HG02759 (cell line): ENCODE results near the gene COL4A1.
A peak's percentile ranks its signal among the peaks of the same experiment; 100 is the strongest.

ENCODE experiments used
- ATAC-seq: cut with Tn5 transposase; IDR thresholded peaks from one replicate; pipeline ENCODE4 v1.9.1; 2021; ENCODE audit warnings: mild to moderate bottlenecking, moderate library complexity; ENCODE audit not compliant: unreplicated experiment

The COL4A1 gene

DNA sequence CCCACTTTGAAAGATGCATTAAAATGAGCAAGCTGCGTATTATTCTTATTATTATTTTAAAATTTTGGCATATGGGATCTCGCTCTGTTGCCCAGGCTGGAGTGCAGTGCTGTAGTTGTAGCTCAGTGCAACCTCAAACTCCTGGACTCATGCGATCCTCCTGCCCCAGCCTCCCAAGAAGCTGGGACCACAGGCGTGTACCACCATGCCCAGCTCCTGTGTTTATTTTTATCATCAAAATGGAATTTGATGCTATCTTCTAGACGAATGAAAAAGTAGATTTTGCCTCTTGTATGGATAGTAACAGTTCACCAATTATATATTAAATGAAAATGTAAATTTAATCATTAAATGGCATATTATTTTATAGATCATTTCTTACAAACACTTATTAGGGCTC, 43.6 kb downstream of the COL4A1 start:
- ATAC-seq: no peak

DNA sequence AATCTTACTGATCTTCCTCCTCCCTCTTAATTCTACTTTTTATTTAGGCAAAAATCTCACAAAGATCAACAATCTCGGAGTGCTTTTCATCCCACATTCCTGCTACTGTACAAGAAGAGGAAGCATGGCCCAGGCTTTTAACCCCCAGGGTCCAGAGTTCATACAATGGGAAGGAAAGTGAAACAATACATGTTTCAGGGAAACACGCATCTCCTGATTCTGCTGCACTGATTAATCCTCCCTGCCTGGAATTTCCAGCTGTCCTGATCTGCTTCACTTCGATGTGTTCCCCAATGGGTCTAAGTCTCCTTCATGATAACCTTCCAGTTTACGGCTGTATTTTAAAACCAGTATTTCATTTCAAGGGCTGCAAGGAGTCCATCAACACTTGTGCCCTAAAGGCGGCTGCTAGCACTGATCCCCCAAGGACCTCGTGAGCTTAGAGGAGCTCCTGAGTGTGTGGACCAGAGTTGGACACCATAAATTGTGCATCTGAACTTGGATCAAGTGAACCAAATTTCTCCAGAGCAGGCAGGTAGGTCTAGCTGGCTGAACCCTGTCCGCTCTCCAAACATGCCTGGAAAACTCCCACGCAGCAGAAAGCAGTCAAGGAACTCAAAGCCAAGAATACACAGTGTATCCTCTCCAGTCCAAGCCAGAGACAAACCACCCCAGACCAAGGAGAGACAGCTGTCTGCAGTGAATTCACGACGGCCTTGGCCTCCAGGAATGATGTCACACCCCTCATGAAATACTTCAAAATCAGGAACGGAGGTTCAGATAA, 44.3 kb downstream of the COL4A1 start:
- no peak for ATAC-seq

DNA sequence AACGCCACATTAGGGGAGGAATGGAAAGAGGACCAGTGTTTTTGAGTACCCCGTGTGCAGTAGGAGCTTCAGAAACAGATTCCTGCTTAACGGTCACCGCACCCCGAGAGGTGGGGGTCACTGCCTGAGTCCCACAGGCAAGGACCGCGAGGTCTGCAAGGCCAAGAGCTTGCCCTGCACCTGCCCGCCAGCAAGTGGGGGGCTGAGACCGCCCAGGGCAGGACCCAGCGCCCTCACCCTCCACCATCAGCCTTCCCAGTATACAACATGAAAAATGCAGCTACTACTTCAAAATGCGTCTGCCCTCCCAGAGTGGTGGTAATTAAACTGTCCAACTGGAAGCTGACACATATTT, 44.9 kb downstream of the COL4A1 start:
- ATAC-seq: no peak

DNA sequence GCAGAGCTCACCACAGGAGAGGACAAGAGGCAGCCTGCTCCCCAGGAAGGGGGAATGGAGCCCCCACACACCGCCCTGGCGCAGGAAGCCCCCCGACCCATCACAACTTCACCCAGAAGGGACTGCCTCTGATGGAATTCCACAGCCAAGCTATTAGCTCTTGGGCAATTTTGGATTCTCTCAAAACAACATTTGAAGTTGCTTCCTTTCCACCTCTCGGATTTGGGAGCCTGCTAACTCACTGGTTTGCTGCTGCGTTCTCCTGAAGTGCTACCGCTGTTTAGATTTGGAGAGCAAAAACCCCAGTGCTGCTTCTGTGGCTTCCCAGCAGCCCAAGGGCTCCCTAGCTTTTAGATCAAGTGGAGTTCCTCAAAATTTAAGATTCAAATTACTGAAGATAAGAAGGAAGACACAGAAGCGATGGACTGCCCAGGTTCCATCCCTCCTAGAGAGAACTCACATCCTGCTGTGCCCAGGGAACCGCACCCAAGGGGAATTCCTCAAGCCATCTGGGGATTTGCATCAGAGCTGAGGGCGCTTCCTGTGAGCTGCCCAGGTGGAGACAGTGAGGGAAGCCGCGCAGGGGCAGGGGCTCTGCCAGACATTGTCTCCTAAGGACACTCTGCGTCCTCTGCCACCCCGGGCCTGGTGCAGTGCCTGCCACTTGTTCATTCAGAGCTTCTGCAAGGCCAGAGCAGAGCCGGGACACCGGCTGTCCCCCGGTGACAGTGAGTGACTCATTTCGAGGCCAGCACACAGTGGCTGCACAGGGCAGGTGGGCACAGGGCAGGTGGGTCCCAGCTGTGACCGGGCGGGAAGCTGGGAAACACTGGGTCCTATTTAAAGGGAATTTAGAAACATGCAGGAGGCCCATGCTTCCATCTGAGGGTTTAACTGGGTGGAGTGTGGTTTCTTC, 45.5 kb downstream of the COL4A1 start:
- no peak for ATAC-seq

DNA sequence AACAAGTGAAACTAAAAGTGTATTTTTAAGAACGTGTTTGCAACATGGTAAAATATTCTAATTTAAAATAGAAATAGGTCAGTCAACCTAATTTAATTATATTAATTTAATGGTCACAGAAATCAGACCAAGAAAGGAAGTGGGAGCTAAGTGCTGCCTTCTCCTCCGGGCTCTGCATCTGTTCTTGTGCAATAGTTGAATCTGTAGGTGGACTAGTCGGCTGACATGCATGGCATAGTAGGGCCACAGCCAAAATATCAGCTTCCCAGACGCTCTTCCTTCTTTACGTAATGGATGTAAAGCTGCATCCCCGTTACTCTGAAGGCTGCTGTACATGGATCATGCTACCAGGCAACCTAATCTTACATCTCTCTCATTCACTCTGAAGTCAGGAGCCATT, 47.3 kb downstream of the COL4A1 start:
- ATAC-seq: no peak

DNA sequence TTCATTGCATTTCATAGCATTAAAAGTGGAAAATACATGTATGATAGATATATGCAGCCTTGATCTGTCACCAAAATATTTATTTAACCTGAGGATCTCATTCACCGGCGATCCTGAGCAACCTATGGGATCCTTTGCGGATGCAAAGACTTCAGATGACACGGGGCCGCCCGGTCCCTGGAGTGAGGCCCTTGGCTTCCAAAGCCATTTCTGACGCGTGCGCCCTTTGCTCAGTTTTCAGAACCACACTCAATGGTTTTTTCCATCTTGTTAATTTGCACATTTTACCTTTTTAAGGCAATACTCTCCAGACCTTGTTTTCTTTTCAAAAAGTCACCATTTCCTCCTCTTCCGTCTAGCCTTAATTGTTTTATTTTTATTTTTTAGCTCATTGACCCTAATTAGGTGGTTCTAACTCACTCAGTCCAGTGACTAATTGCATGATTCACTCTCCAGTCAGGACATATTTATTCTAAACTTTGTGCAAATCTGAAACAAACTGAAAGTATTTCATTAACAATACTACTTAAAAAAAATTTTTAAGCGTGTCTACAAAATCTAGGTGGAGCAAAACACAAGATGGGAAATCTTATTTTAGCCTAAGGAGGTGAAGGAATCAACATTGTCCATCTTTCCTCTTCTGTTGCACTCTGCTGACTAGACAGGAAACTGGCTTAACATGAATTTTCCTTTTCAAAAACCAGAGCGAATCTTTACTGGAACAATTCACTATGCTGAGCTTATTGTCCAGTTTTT, 47.9 kb downstream of the COL4A1 start:
- no peak for ATAC-seq

DNA sequence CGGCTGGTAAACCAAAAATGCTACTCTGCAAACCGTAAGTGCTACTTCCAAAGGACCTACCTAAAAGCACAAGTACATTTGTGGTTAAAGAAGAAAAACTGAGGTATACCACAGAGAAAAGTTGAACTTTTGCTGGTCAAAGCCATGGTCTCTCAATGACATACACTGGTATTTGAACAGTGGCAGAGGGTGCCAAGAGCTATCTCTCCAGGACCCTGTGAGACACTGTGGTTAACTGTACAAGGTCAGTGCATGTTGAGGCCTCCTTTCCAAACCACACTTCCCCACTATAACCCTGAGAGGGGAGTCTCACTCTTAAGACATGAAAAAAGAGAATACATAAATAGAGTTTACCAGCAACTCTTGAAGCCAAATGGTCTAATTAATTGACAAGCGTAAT, 49.5 kb downstream of the COL4A1 start:
- no peak for ATAC-seq

DNA sequence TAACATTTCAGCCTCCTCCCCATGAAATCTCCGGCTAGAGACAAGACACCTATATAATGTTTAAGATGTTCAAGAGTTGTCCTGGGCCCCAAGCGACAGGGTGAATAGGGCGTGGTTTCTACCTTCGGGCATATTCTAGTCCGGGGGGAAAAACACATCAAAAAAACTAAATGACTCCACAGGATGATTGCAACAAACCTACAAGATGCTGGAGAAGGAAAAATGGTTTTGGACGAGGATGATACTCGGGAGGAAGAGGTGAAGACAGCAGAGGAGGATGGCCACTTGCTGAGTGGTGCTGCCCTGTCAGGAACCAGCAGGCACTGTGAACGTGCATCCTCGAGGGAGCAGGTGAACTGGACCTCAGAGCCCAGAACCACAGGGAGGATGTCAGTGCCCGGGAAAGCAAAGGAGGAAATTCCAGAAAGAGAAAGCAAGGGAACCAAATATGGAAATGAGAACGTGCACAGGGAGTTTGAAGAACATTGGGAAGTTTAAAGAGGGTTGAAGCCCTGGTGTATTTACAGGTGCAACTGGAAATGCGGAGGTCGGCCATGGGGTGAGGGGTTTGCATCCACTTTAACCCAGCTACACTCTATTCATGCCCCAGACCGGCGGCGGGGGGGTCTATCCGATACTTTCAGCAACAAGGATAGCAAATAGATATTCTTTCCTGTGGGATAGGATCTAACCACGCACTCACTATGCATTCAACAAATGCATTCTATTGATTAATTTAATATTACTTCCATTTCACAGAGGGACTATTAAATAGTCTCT, 50.6 kb downstream of the COL4A1 start:
- no peak for ATAC-seq

DNA sequence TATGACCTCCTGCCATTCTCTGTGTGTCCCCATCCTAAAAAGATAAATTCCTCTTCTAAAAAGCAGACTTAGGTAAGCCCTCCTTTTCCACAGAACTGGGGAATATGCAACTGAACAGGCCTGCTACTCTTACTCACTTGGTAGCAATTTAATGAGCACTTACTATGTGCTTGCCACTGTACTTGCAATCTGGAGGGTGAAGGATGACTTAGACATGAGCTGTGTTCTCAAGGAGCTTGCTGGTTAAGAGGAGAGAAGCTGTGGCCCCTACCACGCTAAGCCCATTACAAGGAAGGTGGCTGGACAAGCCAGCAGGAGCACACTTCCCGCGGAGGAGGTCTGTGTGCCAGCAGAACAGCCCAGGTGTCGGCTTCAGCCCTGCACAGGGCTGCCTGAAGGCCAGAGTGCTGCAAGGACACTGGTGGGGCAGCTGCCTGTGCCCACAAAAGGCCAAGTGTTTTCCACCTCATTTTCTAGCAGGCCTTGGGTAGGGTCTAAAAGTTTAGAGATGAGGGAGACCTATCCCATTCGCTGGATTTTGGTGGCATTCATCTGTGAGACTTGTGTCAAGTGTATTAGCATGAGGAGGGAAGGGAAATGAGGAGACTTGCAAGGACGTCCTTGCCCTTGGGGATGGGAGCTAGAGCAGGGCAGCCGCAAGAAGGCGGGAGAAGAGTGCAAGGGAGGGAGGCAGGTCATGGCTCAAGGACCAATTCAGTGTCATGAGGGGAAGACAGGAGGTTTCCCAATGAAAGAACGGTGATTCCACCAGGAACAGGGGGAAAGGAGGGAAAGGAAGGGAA, 52.0 kb downstream of the COL4A1 start:
- no peak for ATAC-seq

DNA sequence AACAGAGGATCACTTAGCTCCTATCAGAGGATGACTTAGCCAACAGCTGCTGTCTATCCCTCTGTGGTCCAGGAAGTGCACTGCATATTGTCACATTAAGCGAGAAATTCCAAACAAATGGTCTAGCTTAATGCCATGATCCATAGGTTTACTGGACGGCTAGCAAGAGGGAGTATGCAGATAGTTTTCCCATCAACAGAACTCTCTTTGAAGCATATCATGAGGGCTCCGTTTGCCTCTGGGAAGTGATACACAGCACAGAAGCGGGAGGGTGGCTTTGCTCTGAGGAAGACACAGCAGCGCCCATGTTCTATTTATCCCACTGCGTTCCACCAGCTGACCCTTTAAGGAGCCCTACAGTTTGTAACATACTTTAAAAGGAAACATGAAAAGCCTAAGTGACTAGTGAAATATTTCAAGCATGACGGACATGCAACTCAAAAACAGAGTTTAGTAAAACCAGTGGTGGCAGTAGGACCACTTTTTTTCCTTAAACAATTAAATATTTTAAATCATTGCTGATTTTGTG, 52.7 kb downstream of the COL4A1 start:
- no peak for ATAC-seq

DNA sequence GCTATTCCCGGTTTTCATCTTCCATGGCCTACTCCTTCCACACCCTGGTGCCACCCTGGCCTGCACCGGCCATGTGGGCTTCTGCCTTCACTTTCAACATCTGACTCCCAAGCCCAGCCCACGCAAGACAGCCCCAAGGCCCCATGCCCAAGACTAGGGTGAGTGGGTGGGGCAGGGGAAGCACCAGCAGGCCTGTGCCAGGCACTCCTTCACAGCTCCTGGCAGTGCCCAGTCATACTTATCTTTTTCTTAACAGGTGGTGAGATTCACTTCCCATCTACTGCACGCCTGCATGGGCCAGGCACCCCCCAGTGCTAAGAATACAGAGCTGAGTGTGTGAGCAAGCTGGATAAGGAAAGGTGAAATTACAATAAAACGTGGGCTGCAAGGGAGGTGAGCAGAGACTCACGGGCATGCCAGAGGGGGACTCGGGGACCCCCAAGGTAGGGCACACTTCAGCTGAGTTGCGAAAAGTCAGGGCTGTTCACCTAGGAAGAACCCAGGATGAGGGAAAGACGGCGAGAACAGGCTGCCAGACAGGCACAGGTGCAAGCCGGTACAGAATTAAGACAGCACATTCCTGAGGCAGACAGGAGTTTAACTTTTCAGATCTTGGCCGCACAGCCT, 55.7 kb downstream of the COL4A1 start:
- peak; percentile 60 for ATAC-seq

DNA sequence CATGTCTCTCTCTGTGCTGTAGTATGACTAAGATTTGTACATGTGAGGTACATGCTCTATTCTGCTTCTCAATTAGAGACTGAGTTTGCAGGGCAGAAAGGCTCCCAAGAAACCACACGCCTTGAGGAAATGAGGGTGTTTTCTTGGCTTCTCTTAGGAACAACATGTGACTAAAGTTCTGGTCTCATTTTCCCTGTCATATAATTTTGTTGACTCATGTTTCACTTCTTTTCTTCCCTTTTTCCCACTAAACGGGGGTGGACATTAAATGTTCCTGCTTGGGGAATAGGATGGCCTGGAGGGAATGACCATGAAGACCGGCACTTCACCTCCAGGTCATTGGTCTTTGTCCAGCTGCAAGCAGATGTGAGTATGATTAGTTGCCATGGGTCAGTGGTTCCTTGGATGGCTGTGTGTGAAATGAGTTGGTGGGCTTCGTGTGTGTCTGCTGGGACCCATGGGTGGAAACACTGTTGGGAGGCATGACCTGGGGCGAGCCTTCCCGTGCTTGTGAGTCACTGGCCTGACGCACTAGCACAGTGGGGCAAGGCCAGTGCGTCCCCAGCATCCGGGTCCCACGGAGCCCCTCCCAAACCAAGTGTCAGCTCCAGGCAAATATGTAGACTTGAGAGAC, 56.6 kb downstream of the COL4A1 start:
- ATAC-seq: no peak

DNA sequence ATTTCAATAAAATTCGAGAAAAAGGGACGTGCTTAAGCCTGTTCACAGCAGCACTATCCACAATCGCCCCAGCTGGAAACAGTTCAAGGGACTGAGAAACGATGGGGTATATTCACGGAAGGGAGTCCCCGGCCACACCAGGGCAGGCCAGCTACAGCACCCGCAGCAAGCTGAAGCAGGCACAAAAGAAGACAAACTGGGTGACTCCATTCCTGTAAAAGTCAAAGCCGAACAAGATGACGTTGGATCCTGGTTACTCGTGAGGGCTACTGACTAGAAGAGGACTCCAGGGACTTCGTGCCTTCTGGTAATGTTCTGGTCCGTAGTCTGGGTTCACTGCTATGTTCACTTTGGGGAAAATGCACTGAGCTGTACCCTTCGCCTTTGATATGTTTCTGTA, 57.6 kb downstream of the COL4A1 start:
- ATAC-seq: no peak

DNA sequence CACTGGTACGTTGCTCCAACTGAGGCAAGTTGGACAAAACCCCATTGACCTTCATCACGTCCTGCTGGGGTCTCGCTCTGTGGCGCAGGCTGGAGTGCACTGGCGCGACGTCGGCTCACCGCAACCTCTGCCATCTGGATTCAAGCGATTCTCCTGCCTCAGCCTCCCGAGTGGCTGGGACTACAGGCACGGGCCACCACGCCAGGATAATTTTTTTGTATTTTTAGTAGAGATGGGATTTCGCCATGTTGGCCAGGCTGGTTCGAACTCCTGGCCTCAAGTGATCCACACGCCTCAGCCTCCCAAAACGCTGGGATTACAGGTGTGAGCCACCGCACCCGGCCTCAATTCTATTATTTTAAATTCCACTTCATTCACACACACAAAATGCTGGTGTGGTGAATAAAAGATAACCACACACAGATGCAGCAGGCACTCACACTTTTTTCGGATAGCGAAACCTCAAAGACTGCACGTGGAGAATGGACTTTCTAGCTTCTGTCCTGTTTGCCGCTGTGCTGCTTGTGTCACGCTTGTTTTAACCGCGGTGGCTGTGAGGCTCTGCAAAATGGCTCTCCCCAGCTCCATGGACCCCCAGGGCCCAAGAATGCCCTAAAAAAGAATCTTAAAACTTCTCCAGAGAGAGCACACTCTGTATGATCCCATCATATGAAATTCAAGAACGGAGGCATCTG, 58.4 kb downstream of the COL4A1 start:
- no peak for ATAC-seq

DNA sequence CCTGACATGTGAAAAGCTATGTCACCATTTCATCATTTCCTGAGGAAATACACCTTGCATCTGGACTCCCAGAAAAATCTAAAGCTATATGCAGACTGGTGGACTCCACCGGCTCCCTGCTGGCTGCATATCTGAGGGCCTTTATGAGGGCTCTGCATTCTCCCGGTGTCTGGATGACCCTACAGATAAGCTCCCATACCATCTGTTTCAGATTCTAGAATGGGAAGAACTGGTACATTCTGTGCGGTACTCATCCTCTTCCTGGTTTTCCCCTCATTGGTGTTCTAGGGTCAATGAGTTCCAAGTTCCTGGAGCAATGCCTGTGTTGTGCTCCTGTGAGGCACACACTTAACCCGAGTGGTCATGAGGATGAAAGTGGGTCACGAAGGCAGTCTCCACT, 60.4 kb downstream of the COL4A1 start:
- no peak for ATAC-seq

DNA sequence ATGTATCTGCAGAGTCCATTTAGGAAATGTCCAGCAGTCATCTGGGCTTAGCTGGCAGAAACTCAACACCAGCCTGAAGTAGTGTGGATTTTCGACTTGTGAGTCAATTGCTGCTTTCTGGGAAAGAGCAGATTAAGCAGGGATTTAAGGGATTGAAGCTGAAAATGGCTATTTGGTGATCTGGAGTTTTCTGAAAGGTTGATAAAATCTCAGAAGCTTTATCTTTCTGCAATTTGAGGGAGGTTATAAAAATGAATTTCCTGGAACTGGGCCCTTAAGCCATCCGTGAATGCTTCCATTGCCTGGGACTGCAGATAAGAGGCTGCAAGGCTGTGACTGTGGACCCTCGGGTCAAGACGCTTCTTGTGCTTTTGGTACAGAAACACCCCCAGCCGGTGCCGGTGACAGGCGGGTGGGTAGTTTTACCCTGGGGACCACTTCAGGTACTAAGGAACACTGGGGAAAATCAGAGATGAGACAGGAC, 61.5 kb downstream of the COL4A1 start:
- no peak for ATAC-seq

DNA sequence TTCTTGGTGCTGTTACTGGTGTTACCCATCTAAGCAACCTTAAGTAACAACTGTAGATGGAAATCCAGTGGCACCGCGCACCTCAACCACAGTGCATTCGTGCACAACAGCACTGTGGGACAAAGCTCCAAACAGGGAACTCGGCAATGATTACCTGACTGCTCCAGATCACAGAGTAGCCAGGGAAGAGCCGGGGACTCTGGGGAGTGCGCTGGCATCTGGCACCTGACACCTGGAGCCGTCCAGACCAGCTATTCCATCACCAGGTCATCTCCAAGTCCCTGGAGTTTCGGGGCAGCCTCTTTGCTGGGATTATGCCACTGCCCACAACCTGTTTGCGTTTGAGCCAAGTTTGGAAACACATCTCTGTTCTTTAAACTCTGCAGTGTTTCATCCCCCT, 62.0 kb downstream of the COL4A1 start:
- no peak for ATAC-seq
